Right lobe of liver (tissue), 4 donors: ENCODE data around the gene MRPL52.

ENCODE experiments used
- CTCF ChIP-seq, 4 donors: fragments of 200-600 bp in 3 of 4; fragments of 450-650 bp in 1 of 4; IDR thresholded peaks; one replicate each; pipeline versions ENCODE4 v1.5.1 to v1.8.0; 2016 to 2022; ENCODE audit warnings: antibody characterized with exemption in 4 of 4, mild to moderate bottlenecking in 2 of 4
- POLR2A ChIP-seq: fragments of 450-650 bp; IDR thresholded peaks from one replicate; pipeline ENCODE4 v1.6.1; 2017; ENCODE audit warnings: antibody characterized with exemption, mild to moderate bottlenecking
- donor health status: DM: no; HTN: no; CAD: no.
- donor health status: DM: no; HTN: no; CAD: no.
- donor health status: DM: no; HTN: yes; CAD: no.

DNA sequence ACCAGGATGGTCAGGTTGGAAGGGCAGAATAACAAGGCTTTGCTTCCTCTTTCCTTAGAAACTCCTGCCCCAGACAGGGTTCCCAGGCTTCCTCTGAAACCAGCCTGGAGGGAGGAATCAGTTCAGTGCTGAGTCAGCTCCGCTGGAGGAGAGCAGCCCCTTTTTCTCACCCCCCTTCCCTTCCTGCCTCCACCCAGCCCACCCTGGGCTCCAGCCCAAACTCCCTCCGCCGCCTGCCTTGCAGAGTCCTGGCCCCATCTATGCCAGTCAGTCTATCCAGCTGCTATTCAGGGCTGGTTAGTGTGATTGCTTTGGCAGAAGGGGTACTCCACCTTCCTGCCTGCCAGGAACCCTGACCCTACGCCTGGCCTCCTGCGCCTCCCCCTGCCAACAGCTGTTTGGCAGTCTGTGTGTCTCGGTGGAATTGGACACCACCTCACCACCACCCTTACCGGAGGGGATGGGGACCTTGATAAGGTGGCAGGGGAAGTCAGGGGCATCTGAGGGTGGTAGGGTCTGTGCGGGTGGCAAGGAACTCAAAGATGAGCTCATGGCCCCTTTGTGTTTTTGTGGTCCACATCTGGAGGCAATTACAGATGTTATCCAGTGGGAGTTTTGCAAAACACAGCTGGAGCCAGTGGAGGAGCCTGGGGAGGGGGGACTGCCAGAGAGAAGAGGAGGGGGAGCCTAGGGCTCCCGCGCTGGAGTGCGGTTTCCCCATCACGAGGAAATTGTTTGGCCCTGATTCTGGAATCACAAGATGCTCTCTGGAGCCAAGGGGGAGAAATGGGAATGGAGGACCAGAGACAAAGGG, 18.9 kb downstream of the MRPL52 start:
- TF ChIP-seq CTCF (IDR thresholded peaks at IDR 0.05): no peak
- TF ChIP-seq POLR2A: no peak
